ENCODE data around the gene MATK.
"Not testable (repeated sequence)": the region's sequence is repeated elsewhere in the genome, so short reads cannot be mapped to it uniquely, and the experiment has no call there.

The MATK gene

GRCh38 chr19:3765757-3766156, 20.4 kb downstream of the MATK start:
- not testable (repeated sequence) for H3K27ac ChIP-seq (ENCODE audit: low read length); H3K9ac ChIP-seq (ENCODE audit: low read length); H3K36me3 ChIP-seq (ENCODE audit: control insufficient read depth, low read depth, low read length); H3K4me1 ChIP-seq (ENCODE audit: control insufficient read depth, low read depth, low read length); H3K27me3 ChIP-seq (ENCODE audit: control insufficient read depth, insufficient read depth, low read length); H3K4me3 ChIP-seq (ENCODE audit: low read length); H3K9me3 ChIP-seq (ENCODE audit: control insufficient read depth, low read depth, low read length)

GRCh38 chr19:3765121-3765520, 21.1 kb downstream of the MATK start:
- no peak overlapping the region for H3K9ac ChIP-seq (ENCODE audit: low read length)
- H3K36me3 ChIP-seq (ENCODE audit: control insufficient read depth, low read depth, low read length) = peaks cover 6% of the 10 kb centered on the region
- no peak overlapping the region for H3K27ac ChIP-seq (ENCODE audit: low read length)
- H3K9me3 ChIP-seq (ENCODE audit: control insufficient read depth, low read depth, low read length) = no peaks in the 10 kb centered on the region
- H3K4me1 ChIP-seq (ENCODE audit: control insufficient read depth, low read depth, low read length) = no peaks in the 10 kb centered on the region
- no peaks in the 10 kb centered on the region for H3K27me3 ChIP-seq (ENCODE audit: control insufficient read depth, insufficient read depth, low read length)
- no peak overlapping the region for H3K4me3 ChIP-seq (ENCODE audit: low read length)

GRCh38 chr19:3762501-3763459, 23.4 kb downstream of the MATK start, which contains the start of gene MRPL54:
Gene MRPL54, plus strand, starts transcription at chr19:3762682. Its CDS starts 19 bp downstream, at chr19:3762701.
- Histone ChIP-seq H3K9ac (ENCODE audit: low read length) (peak within 1 kb of the TSS; percentile 90), H3K4me1 (ENCODE audit: control insufficient read depth, low read depth, low read length) (no peaks in the 10 kb centered on the region), H3K36me3 (ENCODE audit: control insufficient read depth, low read depth, low read length) (peaks cover 11% of the 10 kb centered on the region), H3K27ac (ENCODE audit: low read length) (peak within 1 kb of the TSS; percentile 68), H3K4me3 (ENCODE audit: low read length) (peak within 1 kb of the TSS; percentile 99), H3K27me3 (ENCODE audit: control insufficient read depth, insufficient read depth, low read length) (no peaks in the 10 kb centered on the region), H3K9me3 (ENCODE audit: control insufficient read depth, low read depth, low read length) (no peaks in the 10 kb centered on the region)

- H3K27ac ChIP-seq (ENCODE audit: low read length) = no peak overlapping the region
- H3K4me3 ChIP-seq (ENCODE audit: low read length) = peak overlapping the region; percentile 74
- no peaks in the 10 kb centered on the region for H3K27me3 ChIP-seq (ENCODE audit: control insufficient read depth, insufficient read depth, low read length)
- H3K36me3 ChIP-seq (ENCODE audit: control insufficient read depth, low read depth, low read length) = peaks cover 11% of the 10 kb centered on the region
- no peaks in the 10 kb centered on the region for H3K4me1 ChIP-seq (ENCODE audit: control insufficient read depth, low read depth, low read length)
- no peaks in the 10 kb centered on the region for H3K9me3 ChIP-seq (ENCODE audit: control insufficient read depth, low read depth, low read length)
- H3K9ac ChIP-seq (ENCODE audit: low read length) = peak overlapping the region; percentile 90
Measured at GRCh38 chr19:3762130-3762473, 24.1 kb downstream of the MATK start.

- H3K27ac ChIP-seq (ENCODE audit: low read length) = peak within 1 kb of the TSS; percentile 68
- peaks cover 10% of the 10 kb centered on the region for H3K36me3 ChIP-seq (ENCODE audit: control insufficient read depth, low read depth, low read length)
Measured at GRCh38 chr19:3761382-3762129, 24.6 kb downstream of the MATK start, which contains the start of gene APBA3. Gene APBA3, minus strand, starts transcription at chr19:3761692. Its CDS starts 1,428 bp downstream, at chr19:3760264.

GRCh38 chr19:3760871-3761361, 25.3 kb downstream of the MATK start:
- Histone ChIP-seq H3K36me3 (ENCODE audit: control insufficient read depth, low read depth, low read length) (peaks cover 8% of the 10 kb centered on the region), H3K4me3 (ENCODE audit: low read length) (peak overlapping the region; percentile 99), H3K27ac (ENCODE audit: low read length) (peak overlapping the region; percentile 59), H3K9ac (ENCODE audit: low read length) (peak overlapping the region; percentile 90), H3K4me1 (ENCODE audit: control insufficient read depth, low read depth, low read length) (no peaks in the 10 kb centered on the region), H3K9me3 (ENCODE audit: control insufficient read depth, low read depth, low read length) (no peaks in the 10 kb centered on the region), H3K27me3 (ENCODE audit: control insufficient read depth, insufficient read depth, low read length) (no peaks in the 10 kb centered on the region)

More at GRCh38 chr19:3761382-3762129, 24.6 kb downstream of the MATK start, which contains the start of gene APBA3:
- Histone ChIP-seq H3K4me1 (ENCODE audit: control insufficient read depth, low read depth, low read length) (no peaks in the 10 kb centered on the region), H3K27me3 (ENCODE audit: control insufficient read depth, insufficient read depth, low read length) (no peaks in the 10 kb centered on the region), H3K9ac (ENCODE audit: low read length) (peak within 1 kb of the TSS; percentile 90), H3K4me3 (ENCODE audit: low read length) (peak within 1 kb of the TSS; percentile 99), H3K9me3 (ENCODE audit: control insufficient read depth, low read depth, low read length) (no peaks in the 10 kb centered on the region)

- Histone ChIP-seq H3K9ac (ENCODE audit: low read length) (no peak overlapping the region), H3K9me3 (ENCODE audit: control insufficient read depth, low read depth, low read length) (no peaks in the 10 kb centered on the region), H3K27me3 (ENCODE audit: control insufficient read depth, insufficient read depth, low read length) (no peaks in the 10 kb centered on the region), H3K4me3 (ENCODE audit: low read length) (no peak overlapping the region), H3K36me3 (ENCODE audit: control insufficient read depth, low read depth, low read length) (peaks cover 5% of the 10 kb centered on the region), H3K27ac (ENCODE audit: low read length) (no peak overlapping the region), H3K4me1 (ENCODE audit: control insufficient read depth, low read depth, low read length) (no peaks in the 10 kb centered on the region)
Measured at GRCh38 chr19:3759482-3760254, 26.5 kb downstream of the MATK start.

GRCh38 chr19:3758297-3758696, 27.9 kb downstream of the MATK start:
- not testable (repeated sequence) for H3K4me3 ChIP-seq (ENCODE audit: low read length); H3K36me3 ChIP-seq (ENCODE audit: control insufficient read depth, low read depth, low read length); H3K9ac ChIP-seq (ENCODE audit: low read length); H3K4me1 ChIP-seq (ENCODE audit: control insufficient read depth, low read depth, low read length); H3K27me3 ChIP-seq (ENCODE audit: control insufficient read depth, insufficient read depth, low read length); H3K9me3 ChIP-seq (ENCODE audit: control insufficient read depth, low read depth, low read length); H3K27ac ChIP-seq (ENCODE audit: low read length)

GRCh38 chr19:3757705-3758104, 28.5 kb downstream of the MATK start:
- not testable (repeated sequence) for H3K36me3 ChIP-seq (ENCODE audit: control insufficient read depth, low read depth, low read length); H3K4me3 ChIP-seq (ENCODE audit: low read length); H3K27me3 ChIP-seq (ENCODE audit: control insufficient read depth, insufficient read depth, low read length); H3K27ac ChIP-seq (ENCODE audit: low read length); H3K9me3 ChIP-seq (ENCODE audit: control insufficient read depth, low read depth, low read length); H3K9ac ChIP-seq (ENCODE audit: low read length); H3K4me1 ChIP-seq (ENCODE audit: control insufficient read depth, low read depth, low read length)

GRCh38 chr19:3753631-3754410, 32.4 kb downstream of the MATK start:
- H3K9ac ChIP-seq (ENCODE audit: low read length) = no peak overlapping the region
- H3K4me3 ChIP-seq (ENCODE audit: low read length) = no peak overlapping the region
- H3K27ac ChIP-seq (ENCODE audit: low read length) = no peak overlapping the region
- H3K9me3 ChIP-seq (ENCODE audit: control insufficient read depth, low read depth, low read length) = no peaks in the 10 kb centered on the region
- no peaks in the 10 kb centered on the region for H3K36me3 ChIP-seq (ENCODE audit: control insufficient read depth, low read depth, low read length)
- no peaks in the 10 kb centered on the region for H3K27me3 ChIP-seq (ENCODE audit: control insufficient read depth, insufficient read depth, low read length)
- no peaks in the 10 kb centered on the region for H3K4me1 ChIP-seq (ENCODE audit: control insufficient read depth, low read depth, low read length)

Data from iPS-18a (cell line).